HCT116 (cell line): ENCODE results near the gene KCNJ10. TPM values are rescaled to one million over a fixed set of nuclear protein-coding genes. Genes with fewer than 3 reads are reported as not detected.
A peak's percentile ranks its signal among the peaks of the same experiment; 100 is the strongest.

Experiments used
- ATAC-seq: fragments of 200-7000 bp; cut with Tn5 transposase; 2 replicates; pipeline ENCODE4 v1.9.1; 2020; ENCODE audit warnings: mild to moderate bottlenecking, moderate library complexity
- BruUV-seq: library from RNA; stranded (reverse); fragments of 400-500 nt; replicated peaks from 2 replicates; lab custom pipeline; 2021; lab: Mats Ljungman, UMichigan
- CTCF ChIA-PET: fragments of 300-600 bp; sonication (Branson Sonifier 250); formaldehyde crosslinking; loops from one replicate; lab custom pipeline; 2021; ENCODE audit warnings: antibody characterized with exemption; lab: Charles Lee
- POLR2A ChIA-PET: fragments of 300-600, 350-600 bp; sonication (Branson Sonifier 250); formaldehyde crosslinking; loops from one replicate; lab custom pipeline; 2021; ENCODE audit warnings: antibody characterized with exemption; lab: Charles Lee
- RAD21 ChIA-PET, 2 experiments: fragments of 300-600 bp; sonication (Branson Sonifier 250); formaldehyde crosslinking; loops; one replicate each; lab custom pipeline; 2023; ENCODE audit warnings: low total read pairs in 2 of 2; ENCODE audit not compliant: uncharacterized antibody in 2 of 2, unreplicated experiment in 2 of 2, low non-redundant PET in 1 of 2; lab: Charles Lee
- DNase-seq: peaks from one replicate; pipeline ENCODE4 v3.0.0-alpha.2; 2010; ENCODE audit warnings: low read depth, low spot score
- H2AFZ ChIP-seq: fragments of 200-600 bp; shearing (Covaris generic), sonication (generic); 2 replicates; pipeline ENCODE4 v1.6.1; 2017; ENCODE audit warnings: low read depth, mixed run types, mixed read lengths, antibody characterized with exemption, low read length; ENCODE audit not compliant: poor library complexity, severe bottlenecking
- H3K27ac ChIP-seq: 2 replicates; pipeline ENCODE4 v1.5.1; 2012; ENCODE audit warnings: low read depth, low read length
- H3K27me3 ChIP-seq: fragments of 200-600 bp; sonication (generic); 2 replicates; pipeline ENCODE4 v1.6.1; 2016; ENCODE audit warnings: mixed run types, low read length, mixed read lengths; ENCODE audit not compliant: insufficient read depth
- H3K36me3 ChIP-seq, 2 experiments: fragments of 200-500 bp in 1 of 2; fragments of 200-600 bp in 1 of 2; sonication (Bioruptor generic) in 1 of 2; sonication (generic) in 1 of 2; 2 replicates each; pipeline versions ENCODE4 v1.5.1 to v1.6.1; 2014 to 2016; ENCODE audit warnings: low read length in 2 of 2, inconsistent platforms in 1 of 2, mixed read lengths in 1 of 2, mixed run types in 1 of 2; ENCODE audit not compliant: insufficient read depth in 2 of 2, control insufficient read depth in 1 of 2
- H3K4me1 ChIP-seq, 2 experiments: fragments of 200-600 bp in 1 of 2; sonication (generic) in 1 of 2; 2 replicates each; pipeline versions ENCODE4 v1.5.1 to v1.6.1; 2012 to 2017; ENCODE audit warnings: low read length in 2 of 2, inconsistent platforms in 1 of 2, mild to moderate bottlenecking in 1 of 2, mixed read lengths in 1 of 2, mixed run types in 1 of 2, moderate library complexity in 1 of 2; ENCODE audit not compliant: insufficient read depth in 2 of 2, control insufficient read depth in 1 of 2
- H3K4me2 ChIP-seq: fragments of 200-600 bp; sonication (generic); 2 replicates; pipeline ENCODE4 v1.6.1; 2017; ENCODE audit warnings: mixed run types, low read length, mixed read lengths
- H3K4me3 ChIP-seq, 2 experiments: fragments of 200-600 bp in 1 of 2; sonication (generic) in 1 of 2; replicated peaks in 1 of 2; 2 replicates each; pipeline ENCODE4 v1.5.1; 2011 to 2016; ENCODE audit warnings: low read length in 2 of 2, control low read depth in 1 of 2, low read depth in 1 of 2, mild to moderate bottlenecking in 1 of 2, mixed read lengths in 1 of 2, mixed run types in 1 of 2
- H3K79me2 ChIP-seq: fragments of 200-600 bp; sonication (generic); 2 replicates; pipeline ENCODE4 v1.6.1; 2017; ENCODE audit warnings: mild to moderate bottlenecking, mixed run types, low read length, moderate library complexity, mixed read lengths; ENCODE audit not compliant: insufficient read depth
- H3K9ac ChIP-seq: fragments of 200-600 bp; sonication (generic); 2 replicates; pipeline ENCODE4 v1.6.1; 2016; ENCODE audit warnings: low read length, mixed read lengths
- H3K9me2 ChIP-seq: fragments of 200-600 bp; sonication (generic), shearing (Covaris generic); 2 replicates; pipeline ENCODE4 v1.6.1; 2017; ENCODE audit warnings: mixed run types, mild to moderate bottlenecking, moderate library complexity; ENCODE audit not compliant: insufficient read depth
- H3K9me3 ChIP-seq, 2 experiments: fragments of 200-500 bp in 1 of 2; fragments of 200-600 bp in 1 of 2; sonication (Bioruptor generic) in 1 of 2; sonication (generic) in 1 of 2; 2 replicates each; pipeline ENCODE4 v1.6.1; 2014 to 2017; ENCODE audit warnings: low read length in 2 of 2, mixed read lengths in 2 of 2, inconsistent platforms in 1 of 2, low read depth in 1 of 2, mild to moderate bottlenecking in 1 of 2, mixed run types in 1 of 2, moderate library complexity in 1 of 2; ENCODE audit not compliant: control insufficient read depth in 1 of 2, insufficient read depth in 1 of 2
- H4K20me1 ChIP-seq: fragments of 200-600 bp; sonication (generic), shearing (Covaris generic); 2 replicates; pipeline ENCODE4 v1.6.1; 2017; ENCODE audit warnings: mixed run types, mild to moderate bottlenecking, moderate library complexity; ENCODE audit not compliant: insufficient read depth
- CEBPB ChIP-seq: IDR thresholded peaks from 2 replicates; pipeline ENCODE4 v1.6.1; 2012; ENCODE audit warnings: low read depth
- EZH2phosphoT487 ChIP-seq: fragments of 200-600 bp; IDR thresholded peaks from 2 replicates; pipeline ENCODE4 v1.6.1; 2018; ENCODE audit warnings: antibody characterized with exemption, borderline replicate concordance
- POLR2AphosphoS5 ChIP-seq: IDR thresholded peaks from 2 replicates; pipeline ENCODE4 v1.6.1; 2011; ENCODE audit warnings: mild to moderate bottlenecking, low read depth, low read length, moderate library complexity
- SP1 ChIP-seq: IDR thresholded peaks from 2 replicates; pipeline ENCODE4 v1.6.1; 2012; ENCODE audit warnings: low read depth
- TCF7L2 ChIP-seq: IDR thresholded peaks from 2 replicates; pipeline ENCODE4 v1.7.0; 2011; ENCODE audit warnings: borderline replicate concordance, inconsistent platforms; ENCODE audit not compliant: insufficient read depth, insufficient read length; ENCODE audit errors: extremely low read depth
- YY1 ChIP-seq: IDR thresholded peaks from 2 replicates; pipeline ENCODE4 v1.6.1; 2011; ENCODE audit warnings: low read length, low read depth, moderate library complexity, mild to moderate bottlenecking; ENCODE audit not compliant: insufficient replicate concordance; ENCODE audit errors: extremely low read depth
- ZFX ChIP-seq: fragments of 450-650 bp; IDR thresholded peaks from 2 replicates; pipeline ENCODE4 v1.6.1; 2017
- ZNF274 ChIP-seq: fragments of 200-500 bp; sonication (Bioruptor generic); IDR thresholded peaks from 2 replicates; pipeline ENCODE4 v1.6.1; 2014; ENCODE audit warnings: mild to moderate bottlenecking, low read depth, low read length, inconsistent platforms
- intact Hi-C: fragments of 100-400 bp; cut with micrococcal nuclease; formaldehyde crosslinking; loops from 2 replicates; pipeline ENCODE4 v1.10.0; 2022
- total RNA-seq: library from RNA; stranded (reverse); gene quantifications from one replicate; pipeline ENCODE4 v1.2.1, GENCODE V29; 2021; ENCODE audit not compliant: unreplicated experiment

The KCNJ10 gene
- total RNA-seq, 1 experiment from 2014 or later = 0.57 TPM

DNA sequence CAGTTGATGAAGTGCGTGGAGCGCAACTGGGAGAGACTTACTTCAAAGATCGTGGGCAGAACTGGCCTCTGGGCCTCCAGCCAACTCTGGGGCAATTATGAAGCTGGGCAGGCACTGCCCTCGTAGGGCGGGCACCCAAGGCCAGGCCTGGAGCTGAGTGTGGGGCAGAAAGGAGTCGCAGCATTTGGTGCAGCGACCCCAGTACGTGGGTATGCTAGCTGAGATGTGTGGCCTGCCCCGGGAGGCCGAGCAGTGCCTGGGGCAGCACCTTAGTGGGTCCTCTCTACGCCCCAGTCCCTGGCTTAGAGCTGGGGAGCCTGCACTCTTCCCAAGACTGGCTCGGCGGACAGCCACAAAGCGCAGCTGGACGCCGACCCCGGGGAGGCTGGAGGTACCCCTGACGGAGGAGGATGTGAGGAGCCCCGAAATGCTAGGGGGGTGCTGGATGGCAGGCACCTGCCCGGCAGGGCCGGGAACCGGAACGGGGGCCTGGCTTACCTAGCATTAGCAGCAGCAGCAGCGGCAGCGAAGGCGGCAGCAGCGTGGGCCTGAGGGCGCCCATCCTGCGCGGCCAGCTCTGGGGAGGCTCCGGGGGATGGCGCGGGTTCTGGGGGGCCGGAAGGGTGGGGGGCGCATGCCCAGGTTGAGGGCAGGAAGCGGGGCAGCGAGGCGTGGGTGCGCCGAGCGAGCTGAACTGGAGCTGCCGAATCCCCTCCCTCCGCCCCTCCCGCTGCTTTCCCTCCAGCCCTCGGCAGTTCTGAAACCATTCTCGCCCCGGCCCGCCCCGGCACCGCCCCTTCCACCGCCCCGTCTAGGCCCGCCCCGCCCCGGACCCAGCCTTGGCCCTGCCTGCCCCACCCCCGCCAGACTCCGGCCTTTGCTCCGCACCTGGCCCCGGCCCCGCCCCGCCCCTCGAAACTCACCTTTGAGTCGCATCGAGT lies 28.2 kb upstream of the KCNJ10 start, which contains the start of gene IGSF8:
Gene IGSF8 (minus strand): TSS at position 709 of the 941 bp plus-strand sequence. CDS start 147 bp downstream, at position 562.
- peak within 1 kb of the TSS; percentile 60 for H3K27ac ChIP-seq
- ChIA-PET POLR2A (interaction anchor here (0.8 to 1.7 kb wide), 2 partner anchors 9 to 11 kb away, joined by 3 read pairs; no protein-coding TSS in a partner anchor), RAD21 (interaction anchor here (0.8 to 1.8 kb wide), 3 partner anchors 12 to 154 kb away, joined by 3 to 4 read pairs (median 3); no protein-coding TSS in a partner anchor), CTCF (interaction anchor here (1.1 to 4.2 kb wide), 8 partner anchors 12 to 299 kb away, joined by 3 to 30 read pairs (median 10); no protein-coding TSS in a partner anchor)
- peak within 1 kb of the TSS; percentile 56 for H2AFZ ChIP-seq
- H3K4me3 ChIP-seq = peak within 1 kb of the TSS; percentile 76 to 90
- peak within 1 kb of the TSS; percentile 98 for H3K4me2 ChIP-seq
- H3K79me2 ChIP-seq = peaks cover 4% of the 10 kb centered on the region; the same call in 1 of the 2 replicates
- TF ChIP-seq ZFX (peak; percentile 69), YY1 (no peak), TCF7L2 (peak; percentile 17), CEBPB (no peak), EZH2phosphoT487 (no peak), SP1 (peak; percentile 89), ZNF274 (no peak), POLR2AphosphoS5 (peak; percentile 48; the same call in 1 of the 2 replicates)
- peaks cover 11 to 35% of the 10 kb centered on the region in 2 experiments for H3K4me1 ChIP-seq
- H3K36me3 ChIP-seq = no peaks in the 10 kb centered on the region
- ATAC-seq (peak; percentile 67), DNase-seq (peak; percentile 64)
- H4K20me1 ChIP-seq = no peaks in the 10 kb centered on the region
- no peaks in the 10 kb centered on the region for H3K27me3 ChIP-seq
- BruUV-seq = no TSS peak
- intact Hi-C loops = no loop called here
- no peaks in the 10 kb centered on the region for H3K9me2 ChIP-seq
- H3K9me3 ChIP-seq = no peaks in the 10 kb centered on the region
- H3K9ac ChIP-seq = peak within 1 kb of the TSS; percentile 81
